Chondrocyte (in vitro differentiated cells): ENCODE data around the gene ZNF710. TPM values are rescaled to one million over a fixed set of nuclear protein-coding genes. Genes with fewer than 3 reads are reported as not detected.
A peak's percentile ranks its signal among the peaks of the same experiment; 100 is the strongest.

Experiments
- DNase-seq: peaks from one replicate; pipeline ENCODE4 v3.0.0; 2021; ENCODE audit warnings: mixed read lengths, low spot score
- H3K27ac Mint-ChIP-seq: one replicate; pipeline ENCODE4 v1.8.0; 2021; ENCODE audit warnings: mild to moderate bottlenecking, moderate library complexity, mixed read lengths; ENCODE audit not compliant: unreplicated experiment
- H3K27me3 Mint-ChIP-seq: 2 replicates; pipeline ENCODE4 v1.8.0; 2021; ENCODE audit warnings: low read depth, mixed read lengths
- H3K36me3 Mint-ChIP-seq: 2 replicates; pipeline ENCODE4 v1.8.0; 2021; ENCODE audit warnings: low read depth, mixed read lengths
- H3K4me1 Mint-ChIP-seq: 2 replicates; pipeline ENCODE4 v1.8.0; 2021; ENCODE audit warnings: low read depth, mild to moderate bottlenecking, mixed read lengths
- H3K4me3 Mint-ChIP-seq: one replicate; pipeline ENCODE4 v1.8.0; 2021; ENCODE audit warnings: mild to moderate bottlenecking, moderate library complexity, mixed read lengths; ENCODE audit not compliant: unreplicated experiment
- H3K9me3 Mint-ChIP-seq: 2 replicates; pipeline ENCODE4 v1.8.0; 2021; ENCODE audit warnings: low read depth, mixed read lengths
- CTCF ChIP-seq: fragments of 200-600 bp; sonication (generic); IDR thresholded peaks from 2 replicates; pipeline ENCODE4 v1.5.0; 2021; ENCODE audit warnings: antibody characterized with exemption, mild to moderate bottlenecking, moderate library complexity
- total RNA-seq: library from RNA; stranded (reverse); gene quantifications from 3 replicates; pipeline ENCODE4 v1.2.1, GENCODE V29; 2021

Gene ZNF710
- total RNA-seq, 1 donor from 2014 or later: 12.9 TPM

- H3K9me3 Mint-ChIP-seq: no peaks in the 10 kb centered on the region
- no peaks in the 10 kb centered on the region for H3K4me1 Mint-ChIP-seq
- TF ChIP-seq CTCF: no peak
- no peaks in the 10 kb centered on the region for H3K27me3 Mint-ChIP-seq
- H3K27ac Mint-ChIP-seq: no peak overlapping the region
- H3K36me3 Mint-ChIP-seq: no peaks in the 10 kb centered on the region
- no peak overlapping the region for H3K4me3 Mint-ChIP-seq
- peak; percentile 66 for DNase-seq
These were observed 43.1 kb downstream of the ZNF710 start for GRCh38 chr15:90044191-90044590.

GRCh38 chr15:90044916-90045371 is 43.8 kb downstream of the ZNF710 start:
- no peak overlapping the region for H3K4me3 Mint-ChIP-seq
- H3K36me3 Mint-ChIP-seq: no peaks in the 10 kb centered on the region
- no peak overlapping the region for H3K27ac Mint-ChIP-seq
- H3K9me3 Mint-ChIP-seq: no peaks in the 10 kb centered on the region
- TF ChIP-seq CTCF: no peak
- H3K27me3 Mint-ChIP-seq: no peaks in the 10 kb centered on the region
- H3K4me1 Mint-ChIP-seq: no peaks in the 10 kb centered on the region
- DNase-seq: no peak

- no peaks in the 10 kb centered on the region for H3K36me3 Mint-ChIP-seq
- DNase-seq: no peak
- no peaks in the 10 kb centered on the region for H3K9me3 Mint-ChIP-seq
- H3K27ac Mint-ChIP-seq: no peak overlapping the region
- H3K4me1 Mint-ChIP-seq: no peaks in the 10 kb centered on the region
- no peaks in the 10 kb centered on the region for H3K27me3 Mint-ChIP-seq
- TF ChIP-seq CTCF: no peak
- no peak overlapping the region for H3K4me3 Mint-ChIP-seq
These were observed 45.2 kb downstream of the ZNF710 start for GRCh38 chr15:90046289-90046688.

GRCh38 chr15:90046911-90047392 is 45.8 kb downstream of the ZNF710 start:
- no peaks in the 10 kb centered on the region for H3K27me3 Mint-ChIP-seq
- no peaks in the 10 kb centered on the region for H3K4me1 Mint-ChIP-seq
- DNase-seq: no peak
- H3K4me3 Mint-ChIP-seq: no peak overlapping the region
- TF ChIP-seq CTCF: no peak
- no peaks in the 10 kb centered on the region for H3K9me3 Mint-ChIP-seq
- H3K27ac Mint-ChIP-seq: no peak overlapping the region
- H3K36me3 Mint-ChIP-seq: no peaks in the 10 kb centered on the region

GRCh38 chr15:90047956-90048575 is 46.9 kb downstream of the ZNF710 start:
- Mint-ChIP-seq H3K36me3 (no peaks in the 10 kb centered on the region), H3K9me3 (no peaks in the 10 kb centered on the region), H3K27ac (no peak overlapping the region), H3K4me3 (no peak overlapping the region), H3K4me1 (no peaks in the 10 kb centered on the region), H3K27me3 (no peaks in the 10 kb centered on the region)
- no peak for TF ChIP-seq CTCF
- DNase-seq: no peak
